ENCODE measurements around the gene ATP5MK. TPM values are rescaled to one million over a fixed set of nuclear protein-coding genes. Genes with fewer than 3 reads are reported as not detected.
"Not testable (repeated sequence)": the region's sequence is repeated elsewhere in the genome, so short reads cannot be mapped to it uniquely, and the experiment has no call there.

ATP5MK gene
- polyA plus RNA-seq, 4 donors: 255 to 1,935 (median 1,031) TPM

DNA sequence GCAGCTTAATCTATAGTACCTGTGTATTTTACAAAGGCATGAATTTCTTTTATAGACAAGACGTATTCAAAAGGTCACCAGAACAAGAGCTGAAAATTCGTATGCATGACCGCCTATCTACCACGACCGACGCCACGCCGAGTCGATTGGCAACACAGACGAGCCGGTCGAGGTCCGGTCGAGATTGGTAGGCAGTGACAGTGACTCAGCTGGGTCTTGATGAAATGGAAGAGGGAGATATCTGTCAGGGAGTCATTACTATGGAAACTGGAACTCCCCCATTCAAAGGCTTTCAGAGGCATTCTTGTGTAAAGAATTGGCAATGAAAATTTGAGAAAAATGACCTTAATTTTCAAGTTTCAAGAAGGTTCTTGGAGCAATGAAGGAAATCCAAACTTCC, 2.1 kb downstream of the ATP5MK start:
- FAIRE-seq (no peak), DNase-seq (peak in 1 of 2 donors; percentile 2)
- WGBS, 3 donors: 87 to 90% (median 87%) methylated on average over 14 of the region's 14 CpGs

DNA sequence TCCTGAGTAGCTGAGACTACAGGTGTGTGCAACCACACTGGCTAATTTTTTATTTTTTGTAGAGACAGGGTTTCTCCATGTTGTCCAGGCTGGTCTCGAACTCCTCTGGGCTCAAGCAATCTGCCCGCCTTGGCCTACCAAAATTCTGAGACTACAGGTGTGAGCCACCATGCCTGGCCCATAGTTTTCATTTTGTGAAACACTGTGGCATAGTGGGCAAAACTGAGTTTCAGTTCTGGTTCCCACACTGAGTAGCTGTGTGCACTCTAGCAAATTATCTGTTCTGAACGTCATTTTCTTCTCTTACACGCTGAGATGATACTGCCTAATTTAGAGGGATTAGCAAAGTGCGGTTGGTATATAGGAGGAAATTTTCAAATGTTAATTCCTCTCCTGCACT, 13.5 kb downstream of the ATP5MK start:
- H3K4me1 ChIP-seq (ENCODE audit: control insufficient read depth in 3 of 3, insufficient read depth in 2 of 3, low read depth in 1 of 3, low read length in 2 of 3): no peaks in the 10 kb centered on the region
- no peak for FAIRE-seq
- DNase-seq: no peak
- no peaks in the 10 kb centered on the region for H3K9me3 ChIP-seq (ENCODE audit: control insufficient read depth in 2 of 2, insufficient read depth in 1 of 2, low read depth in 1 of 2, low read length in 1 of 2)
- WGBS, 3 donors: 92 to 97% (median 93%) methylated on average over 5 of the region's 5 CpGs
- no peaks in the 10 kb centered on the region for H3K27me3 ChIP-seq (ENCODE audit: control insufficient read depth in 3 of 3, insufficient read depth in 3 of 3, low read length in 3 of 3)
- no peak overlapping the region for H3K27ac ChIP-seq (ENCODE audit: low read depth in 1 of 3, low read length in 2 of 3)
- H3K4me3 ChIP-seq (ENCODE audit: low read depth in 1 of 3, low read length in 3 of 3): no peak overlapping the region
- H3K36me3 ChIP-seq (ENCODE audit: control insufficient read depth in 3 of 3, insufficient read depth in 2 of 3, low read depth in 1 of 3, low read length in 3 of 3): peaks cover 7 to 44% (median 10%) of the 10 kb centered on the region in 3 donors

More for the DNA sequence above, 2.1 kb downstream of the ATP5MK start:
- H3K9me3 ChIP-seq (ENCODE audit: control insufficient read depth in 2 of 2, insufficient read depth in 1 of 2, low read depth in 1 of 2, low read length in 1 of 2): no peaks in the 10 kb centered on the region
- H3K27me3 ChIP-seq (ENCODE audit: control insufficient read depth in 3 of 3, insufficient read depth in 3 of 3, low read length in 3 of 3): no peaks in the 10 kb centered on the region
- H3K36me3 ChIP-seq (ENCODE audit: control insufficient read depth in 3 of 3, insufficient read depth in 2 of 3, low read depth in 1 of 3, low read length in 3 of 3): peaks cover 2 to 31% (median 6%) of the 10 kb centered on the region in 3 donors
- no peak overlapping the region for H3K27ac ChIP-seq (ENCODE audit: low read depth in 1 of 3, low read length in 2 of 3)
- H3K4me1 ChIP-seq (ENCODE audit: control insufficient read depth in 3 of 3, insufficient read depth in 2 of 3, low read depth in 1 of 3, low read length in 2 of 3): peaks cover 0 to 14% (median 5%) of the 10 kb centered on the region in 3 donors
- no peak overlapping the region for H3K4me3 ChIP-seq (ENCODE audit: low read depth in 1 of 3, low read length in 3 of 3)

DNA sequence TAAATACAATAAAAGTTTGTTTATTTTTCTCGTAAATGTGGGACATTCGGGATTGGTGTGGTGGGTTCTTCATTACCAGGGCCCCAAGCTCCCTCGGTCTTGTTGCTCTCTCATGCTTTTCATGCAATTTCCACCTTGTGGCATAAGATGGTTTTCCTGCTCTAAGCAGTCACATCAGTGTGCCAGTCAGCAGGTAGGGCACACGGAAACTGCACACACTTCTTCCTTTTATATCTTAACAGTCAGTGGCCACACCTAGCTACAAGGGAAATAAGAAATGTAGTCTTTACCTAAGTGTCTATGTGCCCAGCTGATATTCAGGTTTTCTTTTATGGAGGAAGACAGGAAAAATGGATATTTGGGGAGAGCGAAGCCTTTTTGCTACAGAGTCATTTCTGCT, 22.0 kb downstream of the ATP5MK start:
- H3K27me3 ChIP-seq (ENCODE audit: control insufficient read depth in 3 of 3, insufficient read depth in 3 of 3, low read length in 3 of 3): no peaks in the 10 kb centered on the region
- peaks cover 0 to 27% (median 6%) of the 10 kb centered on the region in 3 donors for H3K36me3 ChIP-seq (ENCODE audit: control insufficient read depth in 3 of 3, insufficient read depth in 2 of 3, low read depth in 1 of 3, low read length in 3 of 3)
- H3K4me1 ChIP-seq (ENCODE audit: control insufficient read depth in 3 of 3, insufficient read depth in 2 of 3, low read depth in 1 of 3, low read length in 2 of 3): peaks cover 0 to 3% (median 0%) of the 10 kb centered on the region in 3 donors
- DNase-seq (no peak), FAIRE-seq (no peak)
- no peaks in the 10 kb centered on the region for H3K9me3 ChIP-seq (ENCODE audit: control insufficient read depth in 2 of 2, insufficient read depth in 1 of 2, low read depth in 1 of 2, low read length in 1 of 2)
- 92 to 93% (median 93%) methylated on average over 5 of the region's 5 CpGs for WGBS, 3 donors
- H3K4me3 ChIP-seq (ENCODE audit: low read depth in 1 of 3, low read length in 3 of 3): no peak overlapping the region
- no peak overlapping the region for H3K27ac ChIP-seq (ENCODE audit: low read depth in 1 of 3, low read length in 2 of 3)

DNA sequence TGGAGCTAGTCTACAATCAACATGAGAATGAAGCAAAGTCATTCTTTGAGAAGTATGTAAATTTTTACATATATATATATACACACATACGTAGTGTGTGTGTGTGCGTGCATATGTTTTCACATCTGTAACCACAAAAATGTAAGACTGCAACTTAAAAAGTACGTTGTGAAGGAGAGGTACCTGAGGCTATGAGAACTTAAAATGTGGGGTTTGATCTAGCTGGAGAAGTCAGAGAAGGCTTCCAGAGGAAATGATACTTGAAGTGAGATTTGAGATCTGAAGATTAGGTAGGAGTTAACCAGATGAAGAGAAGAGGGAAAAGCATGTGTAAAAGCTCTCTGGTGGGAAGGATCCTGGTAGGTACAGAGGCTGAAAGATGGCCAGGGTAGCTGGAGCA, 22.7 kb downstream of the ATP5MK start:
- Histone ChIP-seq H3K27me3 (ENCODE audit: control insufficient read depth in 3 of 3, insufficient read depth in 3 of 3, low read length in 3 of 3) (no peaks in the 10 kb centered on the region), H3K36me3 (ENCODE audit: control insufficient read depth in 3 of 3, insufficient read depth in 2 of 3, low read depth in 1 of 3, low read length in 3 of 3) (peaks cover 0 to 22% (median 6%) of the 10 kb centered on the region in 3 donors), H3K27ac (ENCODE audit: low read depth in 1 of 3, low read length in 2 of 3) (no peak overlapping the region), H3K4me1 (ENCODE audit: control insufficient read depth in 3 of 3, insufficient read depth in 2 of 3, low read depth in 1 of 3, low read length in 2 of 3) (peaks cover 0 to 3% (median 0%) of the 10 kb centered on the region in 3 donors), H3K9me3 (ENCODE audit: control insufficient read depth in 2 of 2, insufficient read depth in 1 of 2, low read depth in 1 of 2, low read length in 1 of 2) (no peaks in the 10 kb centered on the region), H3K4me3 (ENCODE audit: low read depth in 1 of 3, low read length in 3 of 3) (no peak overlapping the region)
- WGBS, 3 donors: 80 to 87% (median 87%) methylated on average over 3 of the region's 3 CpGs
- FAIRE-seq (no peak), DNase-seq (no peak)

DNA sequence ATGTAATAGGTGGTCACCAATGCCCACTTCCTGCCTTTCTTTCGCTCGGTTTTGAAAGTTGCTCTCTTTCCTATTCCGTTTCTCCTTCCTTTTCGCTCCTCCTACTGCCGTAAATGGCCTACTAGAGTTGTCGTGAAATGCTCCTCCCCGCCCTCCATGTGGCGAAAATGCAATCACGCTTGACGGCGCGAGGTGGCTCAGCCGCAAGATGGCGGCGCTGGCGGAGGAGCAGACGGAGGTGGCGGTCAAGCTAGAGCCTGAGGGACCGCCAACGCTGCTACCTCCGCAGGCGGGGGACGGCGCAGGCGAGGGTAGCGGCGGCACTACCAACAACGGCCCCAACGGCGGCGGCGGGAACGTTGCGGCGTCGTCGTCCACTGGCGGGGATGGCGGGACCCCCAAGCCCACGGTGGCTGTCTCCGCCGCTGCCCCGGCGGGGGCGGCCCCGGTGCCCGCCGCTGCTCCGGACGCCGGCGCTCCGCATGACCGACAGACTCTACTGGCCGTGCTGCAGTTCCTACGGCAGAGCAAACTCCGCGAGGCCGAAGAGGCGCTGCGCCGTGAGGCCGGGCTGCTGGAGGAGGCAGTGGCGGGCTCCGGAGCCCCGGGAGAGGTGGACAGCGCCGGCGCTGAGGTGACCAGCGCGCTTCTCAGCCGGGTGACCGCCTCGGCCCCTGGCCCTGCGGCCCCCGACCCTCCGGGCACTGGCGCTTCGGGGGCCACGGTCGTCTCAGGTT, 28.3 kb downstream of the ATP5MK start, which contains the start of gene TAF5:
TSS of gene TAF5 (plus strand) at position 195 of the 737 bp plus-strand sequence. CDS start at position 209, 14 bp downstream.
- FAIRE-seq: no peak
- peak; percentile 97 for DNase-seq
- WGBS, 3 donors: 0% methylated on average over 55 to 81 of the region's 81 CpGs
- peaks cover 0 to 6% (median 0%) of the 10 kb centered on the region in 3 donors for H3K36me3 ChIP-seq (ENCODE audit: control insufficient read depth in 3 of 3, insufficient read depth in 2 of 3, low read depth in 1 of 3, low read length in 3 of 3)
- peaks cover 0 to 3% (median 0%) of the 10 kb centered on the region in 3 donors for H3K4me1 ChIP-seq (ENCODE audit: control insufficient read depth in 3 of 3, insufficient read depth in 2 of 3, low read depth in 1 of 3, low read length in 2 of 3)
- H3K4me3 ChIP-seq (ENCODE audit: low read depth in 1 of 3, low read length in 3 of 3): peak within 1 kb of the TSS; percentile 66 to 100 (median 90)
- no peaks in the 10 kb centered on the region for H3K9me3 ChIP-seq (ENCODE audit: control insufficient read depth in 2 of 2, insufficient read depth in 1 of 2, low read depth in 1 of 2, low read length in 1 of 2)
- H3K27ac ChIP-seq (ENCODE audit: low read depth in 1 of 3, low read length in 2 of 3): peak within 1 kb of the TSS; percentile 75 to 97 (median 90)
- H3K27me3 ChIP-seq (ENCODE audit: control insufficient read depth in 3 of 3, insufficient read depth in 3 of 3, low read length in 3 of 3): no peaks in the 10 kb centered on the region

DNA sequence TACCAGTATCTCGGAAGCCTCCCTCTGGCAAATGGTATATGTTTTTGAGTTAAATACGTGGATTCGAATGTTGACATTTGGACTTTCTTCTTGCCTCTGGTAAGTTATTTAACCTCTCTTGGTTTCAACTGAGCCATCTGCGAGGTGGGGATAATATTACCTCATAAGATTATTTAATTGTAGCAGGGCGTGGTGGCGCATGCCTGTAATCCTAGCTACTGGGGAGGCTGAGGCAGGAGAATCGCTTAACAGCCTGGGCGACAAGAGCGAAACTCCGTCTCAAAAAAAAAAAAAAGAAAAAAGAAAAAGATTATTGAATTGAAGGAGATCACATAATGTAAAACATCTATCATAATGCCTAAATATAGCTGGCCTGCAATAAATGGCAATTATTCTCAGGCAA, 28.9 kb downstream of the ATP5MK start:
- Histone ChIP-seq H3K4me3 (ENCODE audit: low read depth in 1 of 3, low read length in 3 of 3) (peak overlapping the region in 2 of 3 donors; percentile 66 to 100), H3K4me1 (ENCODE audit: control insufficient read depth in 3 of 3, insufficient read depth in 2 of 3, low read depth in 1 of 3, low read length in 2 of 3) (peaks cover 0 to 3% (median 0%) of the 10 kb centered on the region in 3 donors), H3K27me3 (ENCODE audit: control insufficient read depth in 3 of 3, insufficient read depth in 3 of 3, low read length in 3 of 3) (no peaks in the 10 kb centered on the region), H3K9me3 (ENCODE audit: control insufficient read depth in 2 of 2, insufficient read depth in 1 of 2, low read depth in 1 of 2, low read length in 1 of 2) (no peaks in the 10 kb centered on the region), H3K36me3 (ENCODE audit: control insufficient read depth in 3 of 3, insufficient read depth in 2 of 3, low read depth in 1 of 3, low read length in 3 of 3) (peaks cover 0 to 3% (median 0%) of the 10 kb centered on the region in 3 donors), H3K27ac (ENCODE audit: low read depth in 1 of 3, low read length in 2 of 3) (peak overlapping the region; percentile 75 to 97 (median 90))
- no peak for FAIRE-seq
- no peak for DNase-seq
- 18 to 36% (median 22%) methylated on average over 10 of the region's 10 CpGs for WGBS, 3 donors

DNA sequence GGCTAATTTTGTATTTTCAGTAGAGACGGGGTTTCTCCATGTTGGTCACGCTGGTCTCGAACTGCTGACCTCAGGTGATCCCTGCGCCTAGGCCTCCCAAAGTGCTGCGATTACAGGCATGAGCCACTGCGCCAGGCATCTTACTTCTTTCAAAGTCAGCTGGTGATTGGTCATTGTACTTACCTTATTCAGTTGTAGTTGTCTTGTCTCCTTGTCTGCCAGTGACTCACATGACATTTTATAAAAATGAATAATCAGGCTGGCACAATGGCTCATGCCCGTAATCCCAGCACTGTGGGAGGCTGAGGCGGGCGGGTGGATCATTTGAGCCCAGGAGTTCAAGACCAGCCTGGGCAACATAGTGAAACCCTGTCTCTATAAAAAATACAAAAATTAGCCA, 35.5 kb downstream of the ATP5MK start:
- H3K4me3 ChIP-seq (ENCODE audit: low read depth in 1 of 3, low read length in 3 of 3); FAIRE-seq; H3K9me3 ChIP-seq (ENCODE audit: control insufficient read depth in 2 of 2, insufficient read depth in 1 of 2, low read depth in 1 of 2, low read length in 1 of 2); H3K27me3 ChIP-seq (ENCODE audit: control insufficient read depth in 3 of 3, insufficient read depth in 3 of 3, low read length in 3 of 3); H3K36me3 ChIP-seq (ENCODE audit: control insufficient read depth in 3 of 3, insufficient read depth in 2 of 3, low read depth in 1 of 3, low read length in 3 of 3); H3K27ac ChIP-seq (ENCODE audit: low read depth in 1 of 3, low read length in 2 of 3); DNase-seq; H3K4me1 ChIP-seq (ENCODE audit: control insufficient read depth in 3 of 3, insufficient read depth in 2 of 3, low read depth in 1 of 3, low read length in 2 of 3): not testable (repeated sequence)
- 86 to 92% (median 90%) methylated on average over 9 of the region's 9 CpGs for WGBS, 3 donors

DNA sequence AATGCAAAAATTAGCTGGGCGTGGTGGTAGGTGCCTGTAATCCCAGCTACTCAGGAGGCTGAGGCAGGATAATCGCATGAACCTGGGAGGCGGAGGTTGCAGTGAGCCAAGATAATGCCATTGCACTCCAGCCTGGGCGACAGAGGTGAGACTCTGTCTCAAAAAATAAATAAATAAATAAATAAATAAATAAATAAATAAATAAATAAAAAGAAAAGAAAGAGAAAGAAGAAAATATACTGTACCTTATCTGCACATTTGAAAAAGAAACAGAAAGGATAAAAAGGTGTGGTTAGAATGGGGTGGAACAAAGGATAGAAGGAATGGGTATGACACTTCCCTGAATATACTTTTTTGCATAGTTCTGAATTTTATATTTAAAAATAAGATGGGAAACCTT, 36.8 kb downstream of the ATP5MK start:
- not testable (repeated sequence) for H3K4me1 ChIP-seq (ENCODE audit: control insufficient read depth in 3 of 3, insufficient read depth in 2 of 3, low read depth in 1 of 3, low read length in 2 of 3); FAIRE-seq; H3K9me3 ChIP-seq (ENCODE audit: control insufficient read depth in 2 of 2, insufficient read depth in 1 of 2, low read depth in 1 of 2, low read length in 1 of 2); H3K4me3 ChIP-seq (ENCODE audit: low read depth in 1 of 3, low read length in 3 of 3); H3K27ac ChIP-seq (ENCODE audit: low read depth in 1 of 3, low read length in 2 of 3); H3K27me3 ChIP-seq (ENCODE audit: control insufficient read depth in 3 of 3, insufficient read depth in 3 of 3, low read length in 3 of 3); H3K36me3 ChIP-seq (ENCODE audit: control insufficient read depth in 3 of 3, insufficient read depth in 2 of 3, low read depth in 1 of 3, low read length in 3 of 3)
- DNase-seq: peak in 1 of 2 donors; percentile 5
- 83 to 96% (median 85%) methylated on average over 4 of the region's 4 CpGs for WGBS, 3 donors

Measured in small intestine (tissue), 7 donors.